CD14-positive monocyte (primary cell): Measurements from ENCODE around the gene TEF. TPM values are rescaled to one million over a fixed set of nuclear protein-coding genes. Genes with fewer than 3 reads are reported as not detected.

Source experiments
- DNase-seq, 3 donors: peaks; one replicate each; pipeline ENCODE4 v3.0.0-alpha.2; 2011 to 2022
- H2AFZ ChIP-seq: 2 replicates; pipeline ENCODE4 v1.6.0; 2012; ENCODE audit warnings: mild to moderate bottlenecking, low read depth, low read length, inconsistent platforms; ENCODE audit not compliant: insufficient read depth, poor library complexity, severe bottlenecking
- H3K27ac ChIP-seq, 2 donors: 1 replicate in 1 of 2; 2 replicates in 1 of 2; pipeline ENCODE4 v1.5.1; 2012 to 2013; ENCODE audit warnings: low read length in 2 of 2, control low read depth in 1 of 2, inconsistent platforms in 1 of 2, low read depth in 1 of 2, mild to moderate bottlenecking in 1 of 2
- H3K27me3 ChIP-seq, 2 donors: one replicate each; pipeline versions ENCODE4 v1.6.0 to v1.6.1; 2011 to 2013; ENCODE audit warnings: low read length in 2 of 2; ENCODE audit not compliant: control insufficient read depth in 2 of 2, insufficient read depth in 2 of 2
- H3K36me3 ChIP-seq, 2 donors: replicated peaks in 1 of 2; 1 replicate in 1 of 2; 2 replicates in 1 of 2; pipeline versions ENCODE4 v1.5.1 to v1.6.1; 2012 to 2013; ENCODE audit warnings: low read length in 2 of 2, control low read depth in 1 of 2, inconsistent platforms in 1 of 2, mild to moderate bottlenecking in 1 of 2; ENCODE audit not compliant: insufficient read depth in 2 of 2, control insufficient read depth in 1 of 2
- H3K4me1 ChIP-seq, 2 donors: 1 replicate in 1 of 2; 2 replicates in 1 of 2; pipeline versions ENCODE4 v1.5.1 to v1.6.1; 2012 to 2013; ENCODE audit warnings: low read length in 2 of 2, control low read depth in 1 of 2, inconsistent platforms in 1 of 2, mild to moderate bottlenecking in 1 of 2, moderate library complexity in 1 of 2; ENCODE audit not compliant: insufficient read depth in 2 of 2, control insufficient read depth in 1 of 2
- H3K4me2 ChIP-seq: replicated peaks from 2 replicates; pipeline ENCODE3; 2012; ENCODE audit warnings: low read length, moderate library complexity, mild to moderate bottlenecking; ENCODE audit not compliant: poor library complexity, severe bottlenecking; ENCODE audit errors: extremely low read depth
- H3K4me3 ChIP-seq, 3 experiments: fragments of 200-600 bp in 1 of 3; sonication (generic) in 1 of 3; replicated peaks in 1 of 3; 1 replicate in 2 of 3; 2 replicates in 1 of 3; pipeline ENCODE4 v1.5.1; 2011 to 2013; ENCODE audit warnings: low read length in 3 of 3, mild to moderate bottlenecking in 3 of 3, control low read depth in 2 of 3, low read depth in 2 of 3, inconsistent platforms in 1 of 3, moderate library complexity in 1 of 3
- H3K79me2 ChIP-seq: 2 replicates; pipeline ENCODE4 v1.6.0; 2012; ENCODE audit warnings: mild to moderate bottlenecking, control low read depth, inconsistent platforms, low read length, moderate library complexity; ENCODE audit not compliant: insufficient read depth
- H3K9ac ChIP-seq: 2 replicates; pipeline ENCODE4 v1.6.0; 2017; ENCODE audit warnings: low read length, mild to moderate bottlenecking; ENCODE audit not compliant: insufficient read depth, poor library complexity, severe bottlenecking
- H3K9me3 ChIP-seq, 2 donors: replicated peaks in 1 of 2; 1 replicate in 1 of 2; 2 replicates in 1 of 2; pipeline versions ENCODE4 v1.5.1 to v1.6.1; 2012 to 2013; ENCODE audit warnings: low read length in 2 of 2, control low read depth in 1 of 2; ENCODE audit not compliant: control insufficient read depth in 1 of 2, insufficient read depth in 1 of 2
- H4K20me1 ChIP-seq: 2 replicates; pipeline ENCODE4 v1.6.0; 2012; ENCODE audit warnings: mild to moderate bottlenecking, low read length, control low read depth, moderate library complexity; ENCODE audit not compliant: insufficient read depth
- H3K27ac Mint-ChIP-seq, 7 donors: one replicate each; pipeline ENCODE4 v1.8.0; 2020; ENCODE audit warnings: mild to moderate bottlenecking in 7 of 7, mixed read lengths in 7 of 7, moderate library complexity in 6 of 7, inconsistent platforms in 2 of 7
- H3K27me3 Mint-ChIP-seq, 3 donors: one replicate each; pipeline ENCODE4 v1.8.0; 2021 to 2022; ENCODE audit warnings: low read depth in 3 of 3, mild to moderate bottlenecking in 3 of 3, mixed read lengths in 3 of 3, moderate library complexity in 3 of 3, inconsistent platforms in 1 of 3
- H3K36me3 Mint-ChIP-seq, 2 donors: one replicate each; pipeline ENCODE4 v1.8.0; 2020; ENCODE audit warnings: mixed read lengths in 2 of 2, inconsistent platforms in 1 of 2, mild to moderate bottlenecking in 1 of 2
- H3K4me1 Mint-ChIP-seq: one replicate; pipeline ENCODE4 v1.8.0; 2020; ENCODE audit warnings: mild to moderate bottlenecking, mixed read lengths
- H3K4me3 Mint-ChIP-seq, 2 donors: one replicate each; pipeline ENCODE4 v1.8.0; 2020; ENCODE audit warnings: mild to moderate bottlenecking in 2 of 2, mixed read lengths in 2 of 2, moderate library complexity in 1 of 2
- H3K9me3 Mint-ChIP-seq, 7 donors: one replicate each; pipeline ENCODE4 v1.8.0; 2020 to 2022; ENCODE audit warnings: mixed read lengths in 7 of 7, mild to moderate bottlenecking in 6 of 7, moderate library complexity in 6 of 7, inconsistent platforms in 2 of 7
- CTCF ChIP-seq: fragments of 200-600 bp; IDR thresholded peaks from one replicate; pipeline ENCODE4 v1.8.0; 2022; ENCODE audit warnings: antibody characterized with exemption, mild to moderate bottlenecking
- WGBS: methylation state at CpG from one replicate; pipeline ENCODE4 v1.1.5; 2013; ENCODE audit warnings: missing lambda C conversion rate; ENCODE audit not compliant: insufficient coverage; 5-methylcytosine and 5-hydroxymethylcytosine counted together
- intact Hi-C, 2 donors: fragments of 100-400 bp; cut with micrococcal nuclease; formaldehyde crosslinking; loops; one replicate each; pipeline versions ENCODE4 v1.15.0 to v1.15.1; 2023
- polyA plus RNA-seq, 3 donors: library from polyadenylated mRNA; depleted of rRNA in 1 of 3; unstranded in 2 of 3; stranded (reverse) in 1 of 3; fragments of 300-500 nt in 2 of 3; fragments of >200 nt in 1 of 3; fragmentation: Illumina TruSeq in 2 of 3; gene quantifications; 1 replicate in 2 of 3; 2 replicates in 1 of 3; pipeline ENCODE4 v1.2.3, GENCODE V29; 2012 to 2021

The TEF gene
- polyA plus RNA-seq, 3 donors, result 0.71 to 1.7 (median 1.1) TPM

- Histone ChIP-seq H3K4me1 (no peaks in the 10 kb centered on the region), H3K36me3 (peaks cover 86 to 93% of the 10 kb centered on the region in 2 donors), H3K4me3 (no peak overlapping the region), H3K27me3 (no peaks in the 10 kb centered on the region), H3K27ac (no peak overlapping the region), H3K79me2 (no peaks in the 10 kb centered on the region), H2AFZ (no peak overlapping the region), H3K9me3 (no peaks in the 10 kb centered on the region), H3K9ac (no peak overlapping the region), H4K20me1 (no peaks in the 10 kb centered on the region), H3K4me2 (no peak overlapping the region)
- H3K36me3 Mint-ChIP-seq, result peaks cover 70 to 98% of the 10 kb centered on the region in 2 donors
- peaks cover 0 to 4% (median 2%) of the 10 kb centered on the region in 3 donors for H3K27me3 Mint-ChIP-seq
- H3K4me3 Mint-ChIP-seq, result no peak overlapping the region
- intact Hi-C loops, result no loop called here
- WGBS, result 98% methylated on average over 16 of the region's 24 CpGs
- no peak for TF ChIP-seq CTCF
- no peaks in the 10 kb centered on the region for H3K4me1 Mint-ChIP-seq
- H3K27ac Mint-ChIP-seq, result no peak overlapping the region
- DNase-seq, result no peak
- peaks cover 0 to 2% (median 0%) of the 10 kb centered on the region in 7 donors for H3K9me3 Mint-ChIP-seq
Observed at GRCh38 chr22:41345807-41346335, 35.9 kb upstream of the TEF start.

GRCh38 chr22:41347066-41347859 is 34.5 kb upstream of the TEF start:
- over 99% methylated on average over 15 of the region's 18 CpGs for WGBS
- Histone ChIP-seq H3K4me1 (no peaks in the 10 kb centered on the region), H3K4me2 (no peak overlapping the region), H3K36me3 (peaks cover 91 to 99% of the 10 kb centered on the region in 2 donors), H3K9me3 (no peaks in the 10 kb centered on the region), H2AFZ (no peak overlapping the region), H3K27ac (no peak overlapping the region), H4K20me1 (no peaks in the 10 kb centered on the region), H3K4me3 (no peak overlapping the region), H3K9ac (no peak overlapping the region), H3K79me2 (no peaks in the 10 kb centered on the region), H3K27me3 (no peaks in the 10 kb centered on the region)
- TF ChIP-seq CTCF, result no peak
- DNase-seq, result no peak
- H3K4me1 Mint-ChIP-seq, result no peaks in the 10 kb centered on the region
- H3K4me3 Mint-ChIP-seq, result no peak overlapping the region
- H3K9me3 Mint-ChIP-seq, result peaks cover 0 to 2% (median 0%) of the 10 kb centered on the region in 7 donors
- H3K27ac Mint-ChIP-seq, result peak overlapping the region in 3 of 7 donors; percentile 11 to 82 (median 15)
- peaks cover 0 to 4% (median 0%) of the 10 kb centered on the region in 3 donors for H3K27me3 Mint-ChIP-seq
- intact Hi-C loops, result no loop called here
- H3K36me3 Mint-ChIP-seq, result peaks cover 79 to 98% of the 10 kb centered on the region in 2 donors
